Neuronal stem cell (in vitro differentiated cells): ENCODE results near the gene MAML2.

ENCODE experiments used
- DNase-seq: peaks from one replicate; pipeline ENCODE4 v3.0.0-alpha.2; 2013; ENCODE audit warnings: low spot score
- H2AFZ ChIP-seq: one replicate; pipeline ENCODE4 v1.6.1; 2013; ENCODE audit warnings: mild to moderate bottlenecking, low read length, inconsistent platforms
- H2AK5ac ChIP-seq: 2 replicates; pipeline ENCODE4 v1.6.1; 2013; ENCODE audit warnings: low read depth, mild to moderate bottlenecking, inconsistent platforms, low read length, moderate library complexity, mixed read lengths
- H2BK120ac ChIP-seq: 2 replicates; pipeline ENCODE4 v1.6.1; 2013; ENCODE audit warnings: low read depth, mild to moderate bottlenecking, inconsistent platforms, low read length, moderate library complexity, mixed read lengths
- H2BK12ac ChIP-seq: one replicate; pipeline ENCODE4 v1.6.1; 2013; ENCODE audit warnings: low read length, inconsistent platforms
- H2BK15ac ChIP-seq: 2 replicates; pipeline ENCODE4 v1.6.1; 2013; ENCODE audit warnings: mild to moderate bottlenecking, low read length, inconsistent platforms, mixed read lengths
- H2BK5ac ChIP-seq: one replicate; pipeline ENCODE4 v1.6.1; 2013; ENCODE audit warnings: inconsistent platforms, mild to moderate bottlenecking, low read length, moderate library complexity
- H3K14ac ChIP-seq: one replicate; pipeline ENCODE4 v1.6.1; 2013; ENCODE audit warnings: low read length, inconsistent platforms
- H3K18ac ChIP-seq: 2 replicates; pipeline ENCODE4 v1.6.1; 2013; ENCODE audit warnings: low read length, inconsistent platforms
- H3K23ac ChIP-seq: 2 replicates; pipeline ENCODE4 v1.6.1; 2013; ENCODE audit warnings: low read depth, mild to moderate bottlenecking, mixed read lengths, low read length, inconsistent platforms; ENCODE audit not compliant: poor library complexity
- H3K27ac ChIP-seq: replicated peaks from 3 replicates; pipeline ENCODE4 v1.5.1; 2013; ENCODE audit warnings: low read length, inconsistent platforms
- H3K27me3 ChIP-seq, 3 experiments: 2 replicates each; pipeline ENCODE4 v1.6.1; 2013; ENCODE audit warnings: low read length in 3 of 3, mild to moderate bottlenecking in 2 of 3, inconsistent platforms in 1 of 3, low read depth in 1 of 3, mixed read lengths in 1 of 3, moderate library complexity in 1 of 3; ENCODE audit not compliant: control insufficient read depth in 3 of 3, insufficient read depth in 3 of 3
- H3K36me3 ChIP-seq, 2 donors: replicated peaks in 1 of 2; 2 replicates each; pipeline ENCODE4 v1.6.1; 2013; ENCODE audit warnings: low read length in 2 of 2; ENCODE audit not compliant: control insufficient read depth in 2 of 2, insufficient read depth in 2 of 2
- H3K4ac ChIP-seq: 2 replicates; pipeline ENCODE4 v1.6.1; 2013; ENCODE audit warnings: inconsistent platforms, mild to moderate bottlenecking, low read length, moderate library complexity
- H3K4me1 ChIP-seq, 2 donors: 1 replicate in 1 of 2; 2 replicates in 1 of 2; pipeline ENCODE4 v1.6.1; 2013; ENCODE audit warnings: low read length in 2 of 2, low read depth in 1 of 2; ENCODE audit not compliant: control insufficient read depth in 2 of 2, insufficient read depth in 1 of 2
- H3K4me2 ChIP-seq: one replicate; pipeline ENCODE4 v1.6.1; 2013; ENCODE audit warnings: mild to moderate bottlenecking, low read length, inconsistent platforms; ENCODE audit not compliant: insufficient read depth, poor library complexity, severe bottlenecking
- H3K4me3 ChIP-seq, 2 donors: 2 replicates each; pipeline ENCODE4 v1.5.1; 2013; ENCODE audit warnings: low read length in 2 of 2, mild to moderate bottlenecking in 2 of 2, inconsistent platforms in 1 of 2, moderate library complexity in 1 of 2
- H3K79me1 ChIP-seq: one replicate; pipeline ENCODE4 v1.6.1; 2013; ENCODE audit warnings: low read depth, mild to moderate bottlenecking, inconsistent platforms, low read length, moderate library complexity
- H3K9ac ChIP-seq: one replicate; pipeline ENCODE4 v1.6.1; 2013; ENCODE audit warnings: mild to moderate bottlenecking, low read depth, low read length, inconsistent platforms; ENCODE audit not compliant: poor library complexity
- H3K9me3 ChIP-seq, 2 donors: replicated peaks in 1 of 2; 2 replicates each; pipeline versions ENCODE3 to v1.6.1; 2013; ENCODE audit warnings: low read length in 2 of 2, mild to moderate bottlenecking in 2 of 2, inconsistent platforms in 1 of 2, low read depth in 1 of 2, mixed read lengths in 1 of 2, moderate library complexity in 1 of 2; ENCODE audit not compliant: control insufficient read depth in 2 of 2, insufficient read depth in 1 of 2
- H4K8ac ChIP-seq: one replicate; pipeline ENCODE4 v1.6.1; 2013; ENCODE audit warnings: low read depth, mild to moderate bottlenecking, inconsistent platforms, low read length, moderate library complexity
- H4K91ac ChIP-seq: one replicate; pipeline ENCODE4 v1.6.1; 2013; ENCODE audit warnings: low read length, low read depth, mild to moderate bottlenecking, inconsistent platforms; ENCODE audit not compliant: poor library complexity
- WGBS, 2 donors: extraction: QIAGEN DNeasy Blood & Tissue Kit; methylation state at CpG; one replicate each; pipeline ENCODE4 v1.1.7; 2013; ENCODE audit warnings: missing lambda C conversion rate in 2 of 2, mixed read lengths in 1 of 2; ENCODE audit not compliant: insufficient read length in 2 of 2, insufficient replicate concordance in 1 of 2; ENCODE audit errors: extremely low coverage in 2 of 2; 5-methylcytosine and 5-hydroxymethylcytosine counted together

Gene MAML2

GRCh38 chr11:96310236-96310635 is 32.8 kb downstream of the MAML2 start:
- H2AFZ ChIP-seq = no peak overlapping the region
- no peak overlapping the region for H3K27ac ChIP-seq
- H3K4me1 ChIP-seq = peaks cover 13 to 29% of the 10 kb centered on the region in 2 donors
- no peak overlapping the region for H3K4me2 ChIP-seq
- no peak overlapping the region for H4K91ac ChIP-seq
- no peaks in the 10 kb centered on the region for H3K79me1 ChIP-seq
- H2BK5ac ChIP-seq = no peak overlapping the region
- H3K9ac ChIP-seq = no peak overlapping the region
- no peak overlapping the region for H2BK120ac ChIP-seq
- no peak overlapping the region for H2AK5ac ChIP-seq
- no peak overlapping the region for H4K8ac ChIP-seq
- H2BK15ac ChIP-seq = no peak overlapping the region
- no peak overlapping the region for H3K4me3 ChIP-seq
- no peak overlapping the region for H3K4ac ChIP-seq
- WGBS, 2 donors = no CpG with 5 or more reads among the region's 1 CpG
- H3K27me3 ChIP-seq = no peaks in the 10 kb centered on the region
- H3K9me3 ChIP-seq = no peaks in the 10 kb centered on the region
- H3K18ac ChIP-seq = no peak overlapping the region
- no peak for DNase-seq
- no peak overlapping the region for H2BK12ac ChIP-seq
- no peak overlapping the region for H3K14ac ChIP-seq
- H3K36me3 ChIP-seq = no peaks in the 10 kb centered on the region
- H3K23ac ChIP-seq = no peak overlapping the region

GRCh38 chr11:96309643-96310017 is 33.4 kb downstream of the MAML2 start:
- Histone ChIP-seq H3K27ac (no peak overlapping the region), H2BK5ac (no peak overlapping the region), H4K8ac (no peak overlapping the region), H2BK12ac (no peak overlapping the region), H2AFZ (no peak overlapping the region), H3K4ac (no peak overlapping the region), H2AK5ac (no peak overlapping the region), H2BK120ac (no peak overlapping the region), H3K4me2 (no peak overlapping the region), H3K23ac (no peak overlapping the region), H3K18ac (no peak overlapping the region), H3K4me3 (no peak overlapping the region), H3K9ac (no peak overlapping the region), H4K91ac (no peak overlapping the region), H3K79me1 (no peaks in the 10 kb centered on the region), H2BK15ac (no peak overlapping the region), H3K4me1 (peaks cover 13 to 31% of the 10 kb centered on the region in 2 donors), H3K14ac (no peak overlapping the region), H3K36me3 (no peaks in the 10 kb centered on the region), H3K9me3 (no peaks in the 10 kb centered on the region), H3K27me3 (no peaks in the 10 kb centered on the region)
- no CpG with 5 or more reads among the region's 5 CpGs for WGBS, 2 donors
- no peak for DNase-seq

- no peaks in the 10 kb centered on the region for H3K9me3 ChIP-seq
- no peak overlapping the region for H3K18ac ChIP-seq
- H3K27me3 ChIP-seq = no peaks in the 10 kb centered on the region
- H3K4me3 ChIP-seq = no peak overlapping the region
- H2BK120ac ChIP-seq = no peak overlapping the region
- no peak overlapping the region for H2AFZ ChIP-seq
- no peaks in the 10 kb centered on the region for H3K36me3 ChIP-seq
- no peak overlapping the region for H3K27ac ChIP-seq
- H3K14ac ChIP-seq = no peak overlapping the region
- no peak overlapping the region for H2BK12ac ChIP-seq
- no peak overlapping the region for H3K4me2 ChIP-seq
- no peak overlapping the region for H3K23ac ChIP-seq
- no peaks in the 10 kb centered on the region for H3K79me1 ChIP-seq
- WGBS, 2 donors = no CpG with 5 or more reads among the region's 2 CpGs
- no peak overlapping the region for H3K4ac ChIP-seq
- H4K91ac ChIP-seq = no peak overlapping the region
- H3K9ac ChIP-seq = no peak overlapping the region
- no peak overlapping the region for H2AK5ac ChIP-seq
- no peak for DNase-seq
- H3K4me1 ChIP-seq = peaks cover 13 to 34% of the 10 kb centered on the region in 2 donors
- H2BK15ac ChIP-seq = no peak overlapping the region
- no peak overlapping the region for H4K8ac ChIP-seq
- no peak overlapping the region for H2BK5ac ChIP-seq
These were observed 33.9 kb downstream of the MAML2 start for GRCh38 chr11:96309016-96309642.

GRCh38 chr11:96307776-96308140 is 35.2 kb downstream of the MAML2 start:
- Histone ChIP-seq H3K36me3 (no peaks in the 10 kb centered on the region), H3K18ac (no peak overlapping the region), H3K4ac (no peak overlapping the region), H4K91ac (no peak overlapping the region), H2BK120ac (no peak overlapping the region), H2AK5ac (no peak overlapping the region), H4K8ac (no peak overlapping the region), H2BK5ac (no peak overlapping the region), H3K23ac (no peak overlapping the region), H3K4me3 (peak overlapping the region in 1 of 2 donors; percentile 26), H3K27ac (peak overlapping the region; percentile 60), H3K9ac (no peak overlapping the region), H3K4me2 (no peak overlapping the region), H3K14ac (no peak overlapping the region), H2AFZ (peak overlapping the region; percentile 51), H3K4me1 (peaks cover 13 to 34% of the 10 kb centered on the region in 2 donors), H2BK12ac (no peak overlapping the region), H2BK15ac (no peak overlapping the region), H3K79me1 (no peaks in the 10 kb centered on the region), H3K9me3 (no peaks in the 10 kb centered on the region), H3K27me3 (no peaks in the 10 kb centered on the region)
- no peak for DNase-seq
- WGBS, 2 donors = no CpG with 5 or more reads among the region's 3 CpGs
